ENCODE measurements around the gene KCNMB3.

The KCNMB3 gene

DNA sequence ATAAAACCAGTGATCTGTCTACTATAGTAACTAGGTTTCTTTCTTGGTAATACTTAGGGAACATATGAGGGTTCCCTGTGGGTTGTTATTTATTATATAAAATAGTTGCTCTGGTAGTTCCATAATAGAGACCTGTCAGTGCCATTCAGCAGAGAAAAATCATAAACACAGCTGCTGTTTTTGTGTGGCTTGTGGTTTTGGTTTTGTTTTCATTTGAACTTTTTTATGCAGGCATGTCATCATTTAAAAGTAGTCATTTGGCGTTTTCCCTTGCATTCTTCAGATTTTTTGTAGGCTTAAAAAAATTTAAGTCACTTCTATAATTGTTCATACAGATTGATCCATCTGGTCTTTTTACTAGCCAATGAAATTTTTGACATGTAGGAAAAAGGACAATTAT lies 54.8 kb downstream of the KCNMB3 start:
- DNase-seq, result no peak
- no peak overlapping the region for H3K27ac ChIP-seq
- TF ChIP-seq, protein P1, sequence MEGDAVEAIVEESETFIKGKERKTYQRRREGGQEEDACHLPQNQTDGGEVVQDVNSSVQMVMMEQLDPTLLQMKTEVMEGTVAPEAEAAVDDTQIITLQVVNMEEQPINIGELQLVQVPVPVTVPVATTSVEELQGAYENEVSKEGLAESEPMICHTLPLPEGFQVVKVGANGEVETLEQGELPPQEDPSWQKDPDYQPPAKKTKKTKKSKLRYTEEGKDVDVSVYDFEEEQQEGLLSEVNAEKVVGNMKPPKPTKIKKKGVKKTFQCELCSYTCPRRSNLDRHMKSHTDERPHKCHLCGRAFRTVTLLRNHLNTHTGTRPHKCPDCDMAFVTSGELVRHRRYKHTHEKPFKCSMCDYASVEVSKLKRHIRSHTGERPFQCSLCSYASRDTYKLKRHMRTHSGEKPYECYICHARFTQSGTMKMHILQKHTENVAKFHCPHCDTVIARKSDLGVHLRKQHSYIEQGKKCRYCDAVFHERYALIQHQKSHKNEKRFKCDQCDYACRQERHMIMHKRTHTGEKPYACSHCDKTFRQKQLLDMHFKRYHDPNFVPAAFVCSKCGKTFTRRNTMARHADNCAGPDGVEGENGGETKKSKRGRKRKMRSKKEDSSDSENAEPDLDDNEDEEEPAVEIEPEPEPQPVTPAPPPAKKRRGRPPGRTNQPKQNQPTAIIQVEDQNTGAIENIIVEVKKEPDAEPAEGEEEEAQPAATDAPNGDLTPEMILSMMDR (IDR thresholded peaks at IDR 0.05; ENCODE audit: low read depth, low read length), result no peak
- H3K36me3 ChIP-seq, result no peaks in the 10 kb centered on the region
- no peaks in the 10 kb centered on the region for H3K27me3 ChIP-seq (ENCODE audit: insufficient read depth, low read depth, severe bottlenecking)
- no peaks in the 10 kb centered on the region for H3K9me3 ChIP-seq (ENCODE audit: severe bottlenecking)
- H3K4me3 ChIP-seq (ENCODE audit: low read depth, low read length), result no peak overlapping the region

DNA sequence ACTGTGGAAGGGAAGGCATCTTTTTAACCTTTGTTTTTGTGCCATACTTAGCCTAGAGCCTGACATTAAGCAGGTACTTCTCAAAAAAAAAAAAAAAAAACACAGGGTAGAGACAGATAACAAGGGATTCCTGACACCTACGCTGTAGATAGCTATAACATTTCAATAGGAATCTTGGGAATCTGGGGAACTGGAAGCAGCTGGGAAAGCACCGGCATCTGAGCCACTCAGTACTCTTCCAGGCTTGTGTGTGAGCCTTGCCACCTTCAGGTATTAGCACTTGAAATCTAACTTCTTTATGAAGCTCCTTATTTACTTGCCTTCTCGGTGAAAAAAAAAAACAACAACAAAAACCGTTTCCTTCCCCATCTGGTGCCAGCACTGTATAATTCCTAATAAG lies 56.0 kb downstream of the KCNMB3 start:
- H3K4me3 ChIP-seq (ENCODE audit: low read depth, low read length), result no peak overlapping the region
- TF ChIP-seq, protein P1 (IDR thresholded peaks at IDR 0.05; ENCODE audit: low read depth, low read length), result no peak
- no peak overlapping the region for H3K27ac ChIP-seq
- no peak for DNase-seq
- no peaks in the 10 kb centered on the region for H3K27me3 ChIP-seq (ENCODE audit: insufficient read depth, low read depth, severe bottlenecking)
- no peaks in the 10 kb centered on the region for H3K9me3 ChIP-seq (ENCODE audit: severe bottlenecking)
- H3K36me3 ChIP-seq, result no peaks in the 10 kb centered on the region
